Activated T-helper 2 cell treated with anti-CD3 and anti-CD28 coated beads, Interferon-gamma antibody, Interleukin-2, Interleukin-4, amounts not matched to agents 10 μg/mL and 5 μg/mL and 100 μg/mL, durations not matched to agents 14 hours and 24 hours and 36 hours (primary cell): ENCODE results near the gene MLLT1. TPM values are rescaled to one million over a fixed set of nuclear protein-coding genes. Genes with fewer than 3 reads are reported as not detected.

Experiments used
- DNase-seq: peaks from one replicate; pipeline ENCODE4 v3.0.0; 2021; ENCODE audit warnings: low spot score
- H3K27ac Mint-ChIP-seq: one replicate; pipeline ENCODE4 v1.8.0; 2021; ENCODE audit warnings: mixed read lengths
- H3K27me3 Mint-ChIP-seq: one replicate; pipeline ENCODE4 v1.8.0; 2021; ENCODE audit warnings: low read depth, mixed read lengths
- H3K36me3 Mint-ChIP-seq: one replicate; pipeline ENCODE4 v1.8.0; 2021; ENCODE audit warnings: low read depth, mixed read lengths
- H3K4me1 Mint-ChIP-seq: one replicate; pipeline ENCODE4 v1.8.0; 2021; ENCODE audit warnings: low read depth, mixed read lengths
- H3K4me3 Mint-ChIP-seq: one replicate; pipeline ENCODE4 v1.8.0; 2021; ENCODE audit warnings: low read depth, mild to moderate bottlenecking, moderate library complexity, mixed read lengths
- H3K9me3 Mint-ChIP-seq: one replicate; pipeline ENCODE4 v1.8.0; 2021; ENCODE audit warnings: mixed read lengths
- intact Hi-C: fragments of 100-400 bp; cut with micrococcal nuclease; formaldehyde crosslinking; loops from one replicate; pipeline ENCODE4 v1.15.1; 2023
- total RNA-seq: library from RNA; stranded (reverse); gene quantifications from 2 replicates; pipeline ENCODE4 v1.2.3, GENCODE V29; 2022

MLLT1 gene
- total RNA-seq, 1 donor from 2014 or later = 58.7 TPM

- intact Hi-C loops = no loop called here
- Mint-ChIP-seq H3K4me3 (no peak overlapping the region), H3K4me1 (peaks cover under 1% of the 10 kb centered on the region), H3K27me3 (peaks cover 23% of the 10 kb centered on the region), H3K36me3 (no peaks in the 10 kb centered on the region), H3K27ac (no peak overlapping the region), H3K9me3 (no peaks in the 10 kb centered on the region)
- DNase-seq = no peak
Measured at GRCh38 chr19:6173190-6173589, 106.6 kb downstream of the MLLT1 start.

DNA sequence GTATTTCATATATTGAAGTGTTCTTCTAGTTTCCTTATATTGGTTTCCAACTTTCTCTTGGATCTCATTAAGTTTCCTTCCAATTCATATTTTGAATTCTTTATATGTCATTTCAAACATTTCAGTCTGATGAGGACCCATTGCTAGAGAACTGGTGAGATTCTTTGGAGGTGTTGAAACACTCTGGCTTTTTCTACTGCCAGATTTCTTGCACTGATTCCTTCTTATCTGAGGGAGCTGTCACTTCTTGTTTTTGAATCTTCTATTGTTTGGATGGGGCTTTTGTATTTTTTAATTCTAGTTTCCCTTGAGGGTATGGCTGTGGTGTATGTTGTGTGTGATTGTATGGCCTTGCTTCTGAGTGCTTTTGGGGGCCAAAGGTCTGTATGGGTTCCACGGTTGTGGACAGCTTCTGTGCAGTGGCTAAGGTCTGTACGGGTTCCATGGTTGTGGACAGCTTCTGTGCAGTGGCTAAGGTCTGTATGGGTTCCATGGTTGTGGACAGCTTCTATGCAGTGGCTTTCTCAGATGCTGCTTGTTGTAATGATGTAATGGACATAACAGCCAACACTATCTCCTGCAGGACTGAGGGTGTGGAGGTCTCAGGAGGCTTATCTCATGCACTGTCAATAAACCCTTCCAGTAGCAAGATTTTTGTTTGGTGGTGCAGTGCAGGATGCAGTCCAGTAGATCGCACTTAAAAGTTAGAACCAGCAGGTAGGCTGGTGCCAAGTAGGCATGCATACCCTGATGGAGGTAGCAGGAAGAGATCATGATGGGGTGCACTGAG lies 107.5 kb downstream of the MLLT1 start:
- H3K4me3 Mint-ChIP-seq = no peak overlapping the region
- H3K36me3 Mint-ChIP-seq = no peaks in the 10 kb centered on the region
- H3K4me1 Mint-ChIP-seq = peaks cover 3% of the 10 kb centered on the region
- intact Hi-C loops = no loop called here
- H3K27me3 Mint-ChIP-seq = peaks cover 21% of the 10 kb centered on the region
- no peak for DNase-seq
- H3K9me3 Mint-ChIP-seq = no peaks in the 10 kb centered on the region
- no peak overlapping the region for H3K27ac Mint-ChIP-seq

DNA sequence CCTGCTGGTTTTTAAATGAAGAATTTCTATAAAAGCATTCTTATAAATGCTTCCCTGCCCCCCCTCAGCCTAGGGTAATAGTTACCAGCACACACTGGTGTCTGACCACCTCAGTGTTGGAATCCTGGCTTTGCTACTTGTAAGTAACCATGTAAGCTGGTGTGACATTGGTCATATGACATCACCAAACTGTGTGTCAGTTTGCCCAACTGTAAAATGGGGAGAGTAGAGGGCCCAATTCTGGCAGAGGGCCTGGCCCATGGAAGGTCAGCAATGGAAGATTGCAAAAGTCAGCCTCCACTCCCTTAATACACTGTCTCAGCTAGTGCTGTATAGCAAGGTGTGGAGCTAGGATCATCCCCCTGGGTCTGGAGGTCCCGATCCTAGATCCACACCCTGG lies 112.7 kb downstream of the MLLT1 start:
- peaks cover 12% of the 10 kb centered on the region for H3K27me3 Mint-ChIP-seq
- H3K36me3 Mint-ChIP-seq = no peaks in the 10 kb centered on the region
- H3K9me3 Mint-ChIP-seq = no peaks in the 10 kb centered on the region
- H3K27ac Mint-ChIP-seq = no peak overlapping the region
- H3K4me3 Mint-ChIP-seq = no peak overlapping the region
- H3K4me1 Mint-ChIP-seq = peaks cover 3% of the 10 kb centered on the region
- DNase-seq = no peak
- intact Hi-C loops = loop anchor here (10.0 kb wide), 1 partner anchor 78 kb away; no protein-coding TSS in a partner anchor

DNA sequence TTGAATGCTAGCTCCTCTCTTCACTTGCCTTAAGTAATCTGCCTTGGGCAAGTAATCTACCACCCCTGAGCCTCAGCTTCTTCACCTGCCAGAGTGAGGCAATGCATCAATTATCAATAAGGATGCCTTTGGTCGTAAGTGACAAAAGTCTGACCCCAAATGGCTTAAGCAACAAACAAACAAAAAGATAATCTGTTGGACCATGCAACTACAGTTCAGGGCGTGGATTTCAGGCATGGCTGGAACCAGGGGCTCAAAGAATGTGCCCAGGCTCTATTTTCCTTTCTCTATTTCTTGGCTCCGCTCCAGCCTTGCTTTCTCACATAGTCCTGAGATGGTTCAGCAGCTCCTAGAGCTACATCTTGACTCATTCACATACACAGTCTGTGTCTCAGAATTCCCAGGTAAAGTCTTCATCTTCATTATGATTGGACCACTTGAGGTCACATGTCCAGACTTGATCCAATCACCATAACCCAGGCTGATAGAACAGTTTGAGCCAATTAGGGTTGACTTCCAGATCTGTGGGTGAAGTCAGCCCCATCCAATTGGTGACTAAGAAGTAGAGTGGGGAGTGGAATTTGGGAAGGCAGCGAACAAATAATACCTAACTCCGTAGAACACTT lies 114.8 kb downstream of the MLLT1 start:
- peaks cover 4% of the 10 kb centered on the region for H3K27me3 Mint-ChIP-seq
- H3K36me3 Mint-ChIP-seq = no peaks in the 10 kb centered on the region
- no peak for DNase-seq
- H3K4me3 Mint-ChIP-seq = no peak overlapping the region
- peaks cover 6% of the 10 kb centered on the region for H3K9me3 Mint-ChIP-seq
- no peak overlapping the region for H3K27ac Mint-ChIP-seq
- intact Hi-C loops = loop anchor here (10.0 kb wide), 1 partner anchor 80 kb away; no protein-coding TSS in a partner anchor
- peaks cover 9% of the 10 kb centered on the region for H3K4me1 Mint-ChIP-seq

GRCh38 chr19:6161271-6161850 lies 118.4 kb downstream of the MLLT1 start:
- Mint-ChIP-seq H3K27ac (peak overlapping the region; percentile 42), H3K4me1 (peaks cover 5% of the 10 kb centered on the region), H3K27me3 (peaks cover 2% of the 10 kb centered on the region), H3K4me3 (no peak overlapping the region), H3K36me3 (no peaks in the 10 kb centered on the region), H3K9me3 (peaks cover 15% of the 10 kb centered on the region)
- peak; percentile 77 for DNase-seq
- intact Hi-C loops = loop anchor here (10.0 kb wide), 1 partner anchor 83 kb away; no protein-coding TSS in a partner anchor

Other genes starting within 250 kb of the MLLT1 start
- 8.7 and 12.5 TPM in 2 replicates for gene RFX2, start 169.5 kb downstream of the MLLT1 start, total RNA-seq
- gene ACSBG2, start 144.3 kb downstream of the MLLT1 start, total RNA-seq = not detected in 2 replicates
- 0.11 TPM in 2 replicates for gene ACER1, start 53.6 kb upstream of the MLLT1 start, total RNA-seq
- 175 and 183 TPM in 2 replicates for gene CLPP, start 81.6 kb upstream of the MLLT1 start, total RNA-seq
- gene ALKBH7, start 92.8 kb upstream of the MLLT1 start, total RNA-seq = 33.0 and 35.9 TPM in 2 replicates
- gene PSPN, start 96.0 kb upstream of the MLLT1 start, total RNA-seq = 1.6 and 1.9 TPM in 2 replicates
- 59.6 and 60.1 TPM in 2 replicates for gene GTF2F1, start 113.2 kb upstream of the MLLT1 start, total RNA-seq
- gene KHSRP, start 144.8 kb upstream of the MLLT1 start, total RNA-seq = 405 and 413 TPM in 2 replicates
- gene SLC25A41, start 153.8 kb upstream of the MLLT1 start, total RNA-seq = 0.30 and 0.32 TPM in 2 replicates
- gene SLC25A23, start 179.8 kb upstream of the MLLT1 start, total RNA-seq = 20.1 and 27.3 TPM in 2 replicates
- 0.46 TPM in 1 of 2 replicates, not detected in the other for gene CRB3, start 184.3 kb upstream of the MLLT1 start, total RNA-seq
- 64.3 and 70.0 TPM in 2 replicates for gene DENND1C, start 201.8 kb upstream of the MLLT1 start, total RNA-seq
- gene TUBB4A, start 222.3 kb upstream of the MLLT1 start, total RNA-seq = 7.9 and 11.3 TPM in 2 replicates